GM18517 (cell line): ENCODE data around the gene MANEAL.
"Not testable (repeated sequence)": the region's sequence is repeated elsewhere in the genome, so short reads cannot be mapped to it uniquely, and the experiment has no call there.

ENCODE experiments used
- ATAC-seq: cut with Tn5 transposase; IDR thresholded peaks from one replicate; pipeline ENCODE4 v1.9.1; 2021; ENCODE audit warnings: mild to moderate bottlenecking, moderate library complexity; ENCODE audit not compliant: unreplicated experiment

Gene MANEAL, protein sequence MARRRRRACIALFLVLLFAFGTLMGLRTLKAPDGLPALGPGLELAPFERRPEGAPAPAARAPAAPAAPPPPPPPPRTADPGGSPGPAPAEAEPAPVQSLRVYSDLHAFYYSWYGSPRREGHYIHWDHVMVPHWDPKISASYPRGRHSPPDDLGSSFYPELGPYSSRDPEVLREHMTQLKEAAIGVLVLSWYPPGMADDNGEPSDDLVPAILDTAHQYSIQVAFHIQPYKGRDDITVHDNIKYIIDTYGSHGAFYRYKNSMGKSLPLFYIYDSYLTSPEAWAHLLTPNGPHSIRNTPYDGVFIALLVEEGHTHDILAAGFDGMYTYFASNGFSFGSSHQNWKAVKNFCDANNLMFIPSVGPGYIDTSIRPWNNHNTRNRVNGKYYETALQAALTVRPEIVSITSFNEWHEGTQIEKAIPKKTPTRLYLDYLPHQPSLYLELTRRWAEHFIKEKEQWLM

DNA sequence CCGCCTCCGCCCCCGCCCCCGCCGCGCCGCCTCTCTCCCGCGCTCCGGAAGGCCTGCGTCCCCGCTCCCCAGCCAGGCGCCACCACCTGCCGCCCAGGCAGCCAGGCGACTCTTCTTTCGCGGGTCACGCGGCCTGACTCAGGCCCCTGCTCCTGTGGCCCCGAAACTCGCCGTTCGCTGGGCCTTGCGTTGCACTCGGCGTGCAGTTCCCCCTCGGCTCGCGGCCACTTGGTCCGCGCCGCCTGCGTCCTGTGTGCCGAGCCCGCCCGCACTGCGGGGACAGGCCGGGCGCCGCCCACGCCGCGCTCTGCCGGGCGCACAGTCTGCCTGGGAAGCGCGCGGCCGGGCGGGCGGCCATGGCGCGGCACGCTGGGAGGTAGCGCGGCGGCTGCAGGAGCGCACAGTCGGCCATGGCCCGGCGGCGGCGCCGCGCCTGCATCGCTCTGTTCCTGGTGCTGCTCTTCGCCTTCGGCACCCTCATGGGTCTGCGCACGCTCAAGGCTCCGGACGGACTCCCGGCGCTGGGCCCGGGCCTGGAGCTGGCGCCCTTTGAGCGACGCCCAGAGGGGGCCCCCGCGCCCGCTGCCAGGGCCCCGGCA lies at the start of gene MANEAL:
Gene MANEAL, plus strand, starts transcription at position 75 of the 599 bp plus-strand sequence. Its CDS starts 336 bp downstream, at position 411.
- ATAC-seq: peak; percentile 60

DNA sequence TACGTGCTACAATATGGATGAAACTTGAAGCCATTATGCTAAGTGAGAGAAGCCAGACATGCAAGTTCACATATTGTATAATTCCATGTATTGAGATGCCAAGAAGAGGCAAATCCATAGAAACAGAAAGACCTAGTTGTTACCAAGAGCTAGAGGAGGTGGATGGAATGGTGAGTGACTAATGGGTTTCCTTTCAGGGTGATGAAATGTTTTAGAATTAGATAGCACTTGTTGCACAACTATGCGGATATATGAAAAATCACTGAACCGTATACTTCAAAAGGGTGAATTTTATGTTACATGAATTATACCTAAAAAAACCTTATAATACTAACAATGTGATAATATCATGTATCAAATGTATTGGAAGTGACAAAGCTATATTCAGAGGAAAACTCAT lies 46.8 kb upstream of the MANEAL start:
- ATAC-seq: no peak

DNA sequence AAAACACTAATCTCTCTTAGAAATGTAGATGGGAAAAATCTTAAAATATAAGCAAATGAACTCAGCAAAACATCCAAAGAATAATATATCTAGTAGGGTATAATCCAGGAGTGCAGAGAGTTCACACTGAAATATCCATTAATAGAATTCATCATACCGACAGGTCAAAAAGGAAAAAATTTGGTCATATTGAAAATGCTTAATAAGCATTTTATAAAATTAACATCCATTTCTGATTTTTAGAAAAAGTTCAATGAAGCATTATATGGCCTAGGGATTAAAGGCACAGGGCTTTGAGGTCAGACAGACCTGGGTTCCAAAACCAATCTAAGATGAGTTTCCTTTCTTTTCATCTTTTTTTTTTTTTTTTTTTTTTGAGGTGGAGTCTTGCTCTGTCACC lies 45.1 kb upstream of the MANEAL start:
- ATAC-seq: no peak

DNA sequence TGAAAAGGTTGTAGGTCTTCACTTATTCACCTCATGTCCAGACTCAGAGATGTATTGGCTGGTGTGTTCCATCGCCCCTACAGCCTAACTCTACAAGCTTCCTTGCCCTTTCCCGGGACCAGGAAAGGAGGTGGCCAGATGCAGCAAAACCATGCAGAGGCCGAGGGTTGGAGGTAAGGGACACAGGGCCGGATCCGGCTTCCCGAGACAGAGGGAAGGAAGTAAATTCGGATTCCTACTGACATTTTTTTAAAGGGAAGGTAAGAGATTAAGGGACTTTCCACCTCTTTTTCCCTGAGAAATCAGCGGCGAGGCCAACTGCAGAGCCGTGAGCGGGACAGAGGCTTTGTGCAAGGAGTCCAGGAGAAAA lies 41.4 kb upstream of the MANEAL start:
- ATAC-seq: no peak

DNA sequence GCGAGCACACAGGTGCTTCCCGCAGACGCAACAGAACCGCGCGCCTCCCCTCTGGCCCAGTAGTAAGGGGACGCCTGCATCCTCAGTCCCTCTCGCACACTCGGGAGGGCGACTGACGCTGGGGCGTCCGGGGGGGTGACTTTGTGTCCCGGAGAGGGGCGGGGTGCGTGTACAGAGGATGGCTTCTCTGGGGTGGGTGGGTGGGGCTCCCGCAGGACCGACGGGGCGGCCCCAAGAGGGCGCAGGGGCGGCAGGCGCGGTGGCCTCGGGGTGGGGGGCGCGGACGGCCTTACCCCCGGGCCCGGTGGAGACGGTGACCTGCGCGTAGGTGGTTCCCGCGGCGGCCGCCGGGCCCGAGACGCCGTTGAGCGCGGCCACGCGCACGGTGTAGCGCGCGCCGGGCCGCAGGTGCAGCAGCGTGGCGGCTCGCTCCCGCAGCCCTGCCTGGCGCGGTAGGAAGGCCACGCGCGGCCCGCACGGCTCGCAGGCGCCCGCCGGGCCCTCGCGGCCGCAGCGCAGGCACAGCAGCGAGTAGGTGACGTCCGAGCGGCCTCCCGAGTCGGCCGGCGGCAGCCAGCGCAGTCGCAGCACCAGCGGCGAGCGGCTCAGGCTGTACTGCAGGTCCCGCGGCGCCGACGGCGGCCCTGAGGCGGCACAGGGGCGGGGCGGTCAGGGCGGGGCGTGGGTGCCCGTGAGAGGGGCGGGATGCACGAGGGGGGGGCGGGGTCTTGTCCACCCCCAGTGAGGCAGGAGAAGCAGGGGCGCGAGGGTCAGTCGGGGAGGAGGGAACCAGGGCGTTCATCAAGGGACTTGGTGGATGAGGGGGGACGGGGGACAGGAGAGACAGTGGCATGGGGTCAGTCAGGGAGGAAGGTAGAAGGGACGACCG lies 40.8 kb upstream of the MANEAL start:
- ATAC-seq: no peak

DNA sequence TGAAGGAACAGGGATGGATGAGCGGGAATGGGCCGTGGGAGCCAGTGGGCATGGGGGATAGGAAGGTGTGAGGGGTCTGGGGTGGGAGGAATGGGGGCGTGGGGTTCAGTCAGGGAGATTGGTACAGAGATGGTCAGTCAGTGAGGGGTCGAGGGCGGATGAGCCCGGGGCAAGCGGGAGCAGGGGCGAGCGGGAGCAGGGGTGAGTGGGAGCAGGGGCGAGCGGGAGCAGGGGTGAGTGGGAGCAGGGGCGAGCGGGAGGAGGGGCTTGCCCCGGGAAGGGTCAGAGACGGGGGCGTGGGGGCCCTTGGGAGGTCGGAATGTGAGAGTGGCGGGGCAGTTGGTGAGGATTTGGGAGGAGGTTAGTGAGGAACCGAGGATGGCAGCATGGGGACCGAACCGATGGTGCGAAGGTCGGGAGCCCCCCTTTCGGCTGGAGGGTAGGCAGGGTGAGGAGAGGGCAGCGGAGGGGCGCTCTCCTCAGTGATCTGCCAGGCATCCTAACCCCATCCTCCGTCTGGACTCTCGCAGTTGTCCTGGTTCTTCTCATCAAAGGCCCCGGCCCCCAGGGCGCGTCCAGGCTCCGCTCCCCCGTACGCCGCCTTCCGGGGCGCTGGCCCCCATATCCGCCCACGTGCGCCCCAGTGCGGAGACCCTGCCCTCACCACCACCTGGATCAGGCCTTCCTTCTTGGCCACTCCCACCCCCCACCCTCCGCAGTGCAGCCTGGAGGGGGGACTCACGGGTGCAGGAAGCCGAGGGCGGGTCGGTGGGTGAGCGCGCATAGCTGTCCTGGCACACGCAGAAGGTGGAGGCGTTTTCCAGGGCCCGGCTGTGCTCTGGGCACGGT lies 40.0 kb upstream of the MANEAL start:
- ATAC-seq: no peak

DNA sequence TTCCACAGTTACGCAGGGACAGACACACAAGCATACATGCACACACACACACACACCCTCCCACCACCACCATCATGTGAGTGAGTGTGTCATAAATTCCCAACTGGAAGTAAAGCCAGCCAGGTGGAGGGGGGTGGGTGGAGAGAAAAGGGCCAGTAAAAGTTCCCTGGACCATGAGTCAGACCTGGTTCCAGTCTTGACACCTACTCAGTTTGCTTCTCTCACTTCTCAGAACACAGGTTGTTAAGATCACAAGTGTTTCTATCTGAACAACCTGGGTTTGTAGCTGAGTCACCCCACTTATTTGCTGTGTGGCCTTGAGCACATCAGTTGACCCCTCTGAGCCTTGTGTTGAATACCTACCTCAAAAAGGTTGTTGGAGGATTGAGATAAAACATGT lies 38.4 kb upstream of the MANEAL start:
- ATAC-seq: no peak

DNA sequence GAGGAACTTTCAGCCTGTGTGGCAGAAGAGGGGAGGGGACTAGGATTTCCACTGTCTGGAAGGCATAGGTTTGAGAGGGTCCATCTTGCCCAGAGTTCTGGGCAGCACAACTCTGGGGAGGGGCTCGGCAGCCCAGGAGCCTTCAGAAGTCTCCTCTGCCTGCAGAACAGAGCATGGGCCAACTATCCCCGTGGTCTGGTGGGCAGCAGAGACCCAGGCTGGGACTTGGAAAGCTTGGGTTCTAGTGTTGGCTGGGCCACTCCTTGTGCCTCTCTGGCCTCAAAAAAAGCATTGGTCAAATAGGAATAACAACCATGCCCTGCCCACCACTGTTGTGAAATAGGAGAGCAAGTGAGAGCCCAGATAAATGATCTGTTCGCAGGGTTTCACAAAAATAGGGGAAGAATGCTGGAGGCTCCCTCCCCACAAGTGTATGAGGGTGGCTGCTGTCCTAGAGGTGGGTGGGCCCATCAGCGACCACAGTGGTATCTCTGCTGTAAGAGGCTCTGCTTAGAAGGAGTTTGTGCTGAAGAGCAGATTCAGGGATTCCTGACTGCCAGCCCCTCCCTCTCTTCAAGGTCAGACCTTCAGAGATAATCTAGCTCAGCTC lies 37.6 kb upstream of the MANEAL start:
- ATAC-seq: no peak

DNA sequence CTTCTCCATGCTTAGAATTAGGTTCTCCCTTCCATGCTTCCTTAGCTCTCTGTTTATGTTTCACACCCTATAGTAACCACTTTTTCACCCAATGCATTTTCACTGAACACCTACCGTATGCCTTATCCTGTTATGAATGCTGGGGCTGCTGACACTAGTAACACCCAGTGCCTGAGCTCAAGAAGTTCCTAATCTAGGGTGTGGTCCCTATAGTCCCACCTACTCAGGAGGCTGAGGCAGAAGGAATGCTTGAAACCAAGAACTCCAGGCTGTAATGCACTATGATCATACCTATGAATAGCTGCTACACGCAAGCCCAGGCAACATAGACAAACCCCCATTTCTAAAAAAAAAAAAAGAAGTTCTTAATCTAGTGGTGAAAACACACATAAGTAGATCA lies 34.2 kb upstream of the MANEAL start:
- no peak for ATAC-seq

DNA sequence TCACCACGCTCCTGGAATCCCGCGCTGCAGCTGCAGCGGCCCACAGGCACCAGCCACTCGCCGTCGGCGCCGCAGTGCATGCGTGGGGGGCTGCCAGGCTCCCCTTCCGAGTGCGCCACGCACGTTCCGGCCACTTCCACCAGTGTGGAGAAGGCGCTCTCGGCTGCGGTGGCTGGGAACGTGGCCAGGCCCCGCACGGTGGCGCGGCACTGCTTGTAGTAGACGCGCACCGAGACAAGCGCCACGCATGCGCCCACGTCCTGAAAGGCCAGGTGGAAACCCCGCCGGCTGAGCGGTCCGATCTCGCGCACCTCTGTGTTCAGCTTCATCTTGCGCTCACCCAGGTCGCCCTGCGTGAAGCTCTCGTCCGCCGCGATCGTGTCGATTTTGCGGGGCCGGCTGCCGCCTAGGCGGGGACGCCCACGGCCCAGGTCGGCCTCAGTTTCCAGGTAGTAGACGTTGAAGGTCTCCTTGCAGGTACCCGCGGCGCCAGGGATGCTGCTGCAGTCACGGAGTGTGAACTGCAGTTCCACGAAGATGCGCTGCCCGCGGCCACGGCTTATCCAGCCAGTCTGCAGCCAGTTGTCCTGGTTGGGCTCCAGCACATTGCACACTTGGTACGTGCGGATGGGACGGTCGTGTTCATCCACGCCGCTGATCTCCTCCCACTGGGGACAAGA lies 32.1 kb upstream of the MANEAL start:
- no peak for ATAC-seq

DNA sequence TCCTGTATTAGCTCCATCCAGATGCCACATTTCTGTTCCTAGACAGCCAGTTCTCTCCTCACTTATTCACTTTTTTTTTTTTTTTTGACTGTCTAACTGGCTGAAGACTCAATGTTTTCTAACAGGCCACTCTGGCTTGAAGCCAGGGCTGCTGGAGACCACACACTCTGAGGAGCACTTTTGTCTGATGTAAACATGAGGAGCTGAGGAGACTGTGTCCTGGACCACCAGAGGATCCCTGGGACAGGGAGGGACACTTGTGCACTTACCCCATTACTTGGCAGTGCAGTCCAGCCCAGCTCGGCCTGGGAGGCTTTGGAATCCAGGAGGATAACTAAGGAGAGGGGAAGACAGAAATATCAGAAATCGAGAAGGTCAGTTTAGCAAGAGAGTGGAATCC lies 31.1 kb upstream of the MANEAL start:
- ATAC-seq: no peak

DNA sequence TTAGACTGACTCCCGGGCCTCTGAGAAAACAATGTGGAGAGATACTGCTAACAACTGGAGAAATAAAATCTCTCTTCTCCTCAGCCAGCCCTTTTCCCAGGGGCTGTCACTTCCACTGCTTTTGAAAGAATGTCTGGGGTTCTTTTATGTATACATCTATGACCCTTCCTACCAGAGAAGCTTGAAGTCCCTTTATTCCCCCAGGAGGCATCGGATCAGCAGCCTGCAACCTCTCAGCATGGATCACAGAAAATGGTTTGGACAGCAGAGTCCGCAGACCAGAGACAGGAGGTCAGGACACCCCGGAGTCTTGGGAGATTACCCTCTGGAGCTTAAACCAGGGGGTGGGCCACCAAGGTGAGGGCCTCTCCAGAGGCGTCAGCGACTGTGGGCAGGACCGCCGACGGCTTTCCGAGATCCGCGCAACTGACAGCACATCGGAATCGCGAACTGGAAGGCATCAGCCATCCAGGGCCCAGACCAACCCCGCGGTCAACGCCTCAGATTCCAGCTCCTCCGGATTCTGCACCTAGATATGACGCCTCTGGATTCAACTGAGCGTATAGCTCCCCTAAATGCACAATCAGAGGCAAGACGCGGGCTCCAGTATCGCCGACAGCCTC lies 29.7 kb upstream of the MANEAL start:
- ATAC-seq: no peak

DNA sequence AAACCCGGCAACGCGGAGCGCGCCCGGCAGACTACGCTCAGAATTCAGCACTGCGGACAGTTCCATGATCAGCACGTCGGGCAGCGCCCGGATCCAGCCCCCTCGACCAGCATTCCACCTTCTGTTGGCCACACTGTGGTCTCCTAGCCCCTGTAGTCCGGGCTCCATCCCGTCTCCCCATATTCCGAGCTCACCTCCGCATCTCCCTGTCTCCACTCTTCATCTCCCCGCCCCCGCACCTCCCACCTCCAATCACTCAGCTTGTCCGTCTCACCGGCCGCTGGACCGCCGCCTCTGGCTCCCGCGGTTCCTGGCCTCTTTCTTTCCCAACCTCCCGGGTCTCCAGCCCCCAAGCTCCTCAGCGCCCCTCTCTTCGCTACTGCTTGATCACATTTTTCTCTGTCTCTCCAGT lies 29.2 kb upstream of the MANEAL start:
- ATAC-seq: no peak

DNA sequence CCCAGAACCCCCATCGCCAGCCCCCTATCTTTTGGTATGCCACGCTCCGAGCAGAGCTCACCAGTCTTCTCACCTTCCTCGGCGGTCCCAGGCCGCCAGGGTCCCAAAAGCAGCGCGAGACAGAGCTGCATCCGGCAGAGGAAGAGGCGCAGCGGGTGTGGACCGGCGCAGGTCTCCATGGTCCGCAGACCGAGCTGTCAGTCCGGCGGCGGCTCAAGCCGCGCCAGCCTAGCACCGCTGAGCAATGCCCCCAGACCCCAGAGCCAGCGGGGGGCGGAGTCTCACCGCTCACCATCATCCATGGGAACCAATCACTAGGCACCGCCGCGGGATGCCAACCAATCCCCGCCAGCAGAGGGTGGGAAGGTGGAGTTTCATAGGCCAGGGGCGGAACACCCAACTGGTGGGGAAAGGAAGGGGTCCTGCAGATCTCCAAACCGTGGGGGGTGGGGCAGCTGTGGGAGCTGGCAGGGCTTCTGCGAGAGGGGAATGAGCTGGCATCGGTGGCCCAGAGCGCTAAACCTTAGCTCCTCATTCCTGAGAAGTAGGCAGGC lies 28.7 kb upstream of the MANEAL start, which contains the start of gene EPHA10:
Gene EPHA10, minus strand, starts transcription at position 233 of the 554 bp plus-strand sequence. Its CDS starts 54 bp downstream, at position 179.
- ATAC-seq: no peak

DNA sequence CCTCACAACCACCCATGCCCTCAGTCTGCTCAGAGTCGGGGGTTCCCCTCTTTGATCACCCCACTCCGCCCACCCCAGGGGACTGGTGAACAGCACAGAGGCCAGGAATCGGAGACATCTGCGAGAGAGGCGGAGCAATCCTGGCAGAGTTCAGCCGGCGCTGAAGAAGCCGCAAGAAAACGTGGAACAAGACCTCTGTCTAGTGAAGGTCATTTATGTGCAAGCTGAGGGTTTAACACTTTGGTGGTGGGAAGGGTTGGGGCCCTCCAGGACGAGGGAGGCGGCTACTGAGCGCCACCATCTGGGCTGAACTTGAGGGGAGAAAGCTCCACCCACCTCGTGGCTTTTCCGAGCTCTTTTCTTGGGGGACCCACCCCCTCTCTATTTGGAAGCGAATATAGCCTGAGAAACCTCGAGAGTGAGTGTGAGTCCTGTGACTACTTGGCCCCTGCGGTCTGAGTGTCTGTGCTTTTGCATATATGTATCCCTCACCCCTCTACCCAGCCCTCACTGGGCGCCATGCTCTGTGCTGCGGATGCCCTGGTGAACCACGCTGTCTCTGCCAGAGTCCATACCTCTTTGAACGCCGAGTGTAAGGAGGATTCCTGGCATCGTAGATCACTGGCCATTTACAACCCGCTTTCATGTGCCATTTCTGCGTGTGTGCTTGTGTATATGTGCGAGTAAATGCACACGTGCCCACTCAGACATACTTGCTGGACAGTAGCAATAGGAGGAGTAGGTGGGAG lies 27.6 kb upstream of the MANEAL start:
- no peak for ATAC-seq

DNA sequence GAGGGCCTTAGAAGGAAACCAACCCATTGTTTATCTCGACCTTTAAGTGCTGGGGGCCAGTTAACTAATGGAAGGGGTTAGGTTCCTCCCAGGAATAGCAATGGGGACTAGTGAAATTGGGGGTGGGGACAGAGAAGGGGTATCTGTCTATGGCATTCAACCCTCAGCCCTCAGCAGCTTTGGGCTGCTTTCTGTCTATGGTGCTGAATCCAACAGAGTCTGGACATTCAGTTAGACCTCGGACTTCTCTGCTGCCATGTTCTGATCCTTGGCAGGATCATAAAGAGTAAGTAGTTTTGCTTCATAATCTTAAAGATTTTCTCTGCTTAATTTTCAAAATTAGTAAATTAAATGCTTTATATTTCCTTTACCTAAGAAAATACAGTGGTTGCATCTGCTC lies 26.2 kb upstream of the MANEAL start:
- ATAC-seq: no peak

DNA sequence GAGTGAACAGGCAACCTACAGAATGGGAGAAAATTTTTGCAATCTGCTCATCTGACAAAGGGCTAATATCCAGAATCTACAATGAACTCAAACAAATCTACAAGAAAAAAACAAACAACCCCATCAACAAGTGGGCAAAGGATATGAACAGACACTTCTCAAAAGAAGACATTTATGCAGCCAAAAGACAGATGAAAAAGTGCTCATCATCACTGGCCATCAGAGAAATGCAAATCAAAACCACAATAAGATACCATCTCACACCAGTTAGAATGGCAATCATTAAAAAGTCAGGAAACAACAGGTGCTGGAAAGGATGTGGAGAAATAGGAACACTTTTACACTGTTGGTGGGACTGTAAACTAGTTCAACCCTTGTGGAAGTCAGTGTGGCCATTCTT lies 22.2 kb upstream of the MANEAL start:
- ATAC-seq: not testable (repeated sequence)

DNA sequence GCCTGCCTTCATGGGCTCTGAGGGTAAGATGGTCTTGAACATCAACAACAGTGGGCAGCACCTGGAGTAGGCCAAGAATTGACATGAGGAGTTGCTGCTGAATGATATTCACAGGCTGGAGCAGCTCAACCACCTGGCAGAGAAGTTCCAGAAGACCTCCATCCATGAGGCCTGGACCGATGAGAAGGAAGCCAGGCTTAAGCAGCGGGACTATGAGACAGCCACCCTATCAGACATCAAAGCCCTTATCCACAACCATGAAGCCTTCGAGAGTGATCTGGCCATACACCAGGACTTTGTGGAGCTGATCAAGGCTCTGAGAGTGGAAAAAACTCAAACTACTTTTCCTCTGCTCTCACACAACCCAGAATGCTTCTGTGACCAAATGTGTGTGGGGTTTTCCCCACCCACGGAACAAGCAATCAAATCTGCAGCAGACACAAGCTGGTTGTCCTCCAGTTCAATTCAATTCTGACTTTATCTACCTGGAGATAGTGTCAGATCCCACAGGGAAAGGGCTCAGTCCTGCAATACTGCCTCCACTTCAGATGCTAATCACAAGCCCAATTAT lies 16.6 kb upstream of the MANEAL start:
- ATAC-seq: no peak
